K562 (cell line): ENCODE measurements around the gene BRDT.

Experiments used
- CTCF ChIP-seq, 3 experiments: IDR thresholded peaks in 2 of 3; conservative IDR thresholded peaks in 1 of 3; 2 replicates each; pipeline ENCODE4 v1.5.1; 2011 to 2012; ENCODE audit warnings: low read length in 3 of 3, mild to moderate bottlenecking in 3 of 3, control low read depth in 2 of 3, improper control_type of control experiment in 1 of 3, inconsistent platforms in 1 of 3, low read depth in 1 of 3, mixed read lengths in 1 of 3, moderate library complexity in 1 of 3; ENCODE audit not compliant: insufficient read depth in 2 of 3
- DPF2 ChIP-seq: fragments of 450-650 bp; IDR thresholded peaks from 2 replicates; pipeline ENCODE4 v1.6.1; 2016
- FUS ChIP-seq: fragments of 200-400 bp; formaldehyde crosslinking; optimal IDR thresholded peaks from 2 replicates; pipeline ENCODE3; 2017; ENCODE audit warnings: low read depth, low read length
- SFPQ ChIP-seq: fragments of 200-400 bp; formaldehyde crosslinking; IDR thresholded peaks from 2 replicates; pipeline ENCODE4 v1.6.1; 2017; ENCODE audit warnings: mild to moderate bottlenecking, low read depth, low read length, moderate library complexity
- SMAD4 ChIP-seq: fragments of 250-450 bp; sonication (Bioruptor Pico); conservative IDR thresholded peaks from 2 replicates; pipeline ENCODE4 v1.8.0; 2021; ENCODE audit warnings: inconsistent platforms, mild to moderate bottlenecking, moderate library complexity
- SMC3 ChIP-seq: conservative IDR thresholded peaks from 2 replicates; pipeline ENCODE4 v1.6.1; 2011; ENCODE audit warnings: low read depth, low read length, improper control_type of control experiment; ENCODE audit not compliant: insufficient read depth
- ZBTB7A ChIP-seq: IDR thresholded peaks from 2 replicates; pipeline ENCODE4 v1.6.1; 2011; ENCODE audit warnings: low read depth, mild to moderate bottlenecking, low read length, moderate library complexity, borderline replicate concordance; ENCODE audit not compliant: control insufficient read depth
- TF ChIP-seq, protein P1 (sequence below): sonication (generic); formaldehyde crosslinking; IDR thresholded peaks from 2 replicates; pipeline ENCODE4 v1.8.1; 2022; ENCODE audit warnings: missing genetic modification reagents
- TF ChIP-seq, protein P2 (sequence below): sonication (generic); formaldehyde crosslinking; IDR thresholded peaks from 2 replicates; pipeline ENCODE4 v1.8.1; 2023; ENCODE audit warnings: mild to moderate bottlenecking, missing genetic modification reagents
- TF ChIP-seq, protein P3 (sequence below): sonication (generic); formaldehyde crosslinking; IDR thresholded peaks from 2 replicates; pipeline ENCODE4 v1.5.0; 2020; ENCODE audit warnings: missing genetic modification reagents

GRCh38 chr1:92037400-92037799 lies 88.2 kb downstream of the BRDT start:
- TF ChIP-seq SMC3 = no peak
- TF ChIP-seq CTCF (IDR thresholded peaks at IDR 0.05 in 2 of 3, conservative IDR thresholded peaks at IDR 0.05 in 1 of 3; ENCODE audit: insufficient read depth in 2 of 3, low read depth in 1 of 3, low read length in 3 of 3) = no peak
- no peak for TF ChIP-seq FUS
- TF ChIP-seq DPF2 = no peak
- TF ChIP-seq, protein P1, sequence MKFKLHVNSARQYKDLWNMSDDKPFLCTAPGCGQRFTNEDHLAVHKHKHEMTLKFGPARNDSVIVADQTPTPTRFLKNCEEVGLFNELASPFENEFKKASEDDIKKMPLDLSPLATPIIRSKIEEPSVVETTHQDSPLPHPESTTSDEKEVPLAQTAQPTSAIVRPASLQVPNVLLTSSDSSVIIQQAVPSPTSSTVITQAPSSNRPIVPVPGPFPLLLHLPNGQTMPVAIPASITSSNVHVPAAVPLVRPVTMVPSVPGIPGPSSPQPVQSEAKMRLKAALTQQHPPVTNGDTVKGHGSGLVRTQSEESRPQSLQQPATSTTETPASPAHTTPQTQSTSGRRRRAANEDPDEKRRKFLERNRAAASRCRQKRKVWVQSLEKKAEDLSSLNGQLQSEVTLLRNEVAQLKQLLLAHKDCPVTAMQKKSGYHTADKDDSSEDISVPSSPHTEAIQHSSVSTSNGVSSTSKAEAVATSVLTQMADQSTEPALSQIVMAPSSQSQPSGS = no peak
- no peak for TF ChIP-seq ZBTB7A
- TF ChIP-seq, protein P2, sequence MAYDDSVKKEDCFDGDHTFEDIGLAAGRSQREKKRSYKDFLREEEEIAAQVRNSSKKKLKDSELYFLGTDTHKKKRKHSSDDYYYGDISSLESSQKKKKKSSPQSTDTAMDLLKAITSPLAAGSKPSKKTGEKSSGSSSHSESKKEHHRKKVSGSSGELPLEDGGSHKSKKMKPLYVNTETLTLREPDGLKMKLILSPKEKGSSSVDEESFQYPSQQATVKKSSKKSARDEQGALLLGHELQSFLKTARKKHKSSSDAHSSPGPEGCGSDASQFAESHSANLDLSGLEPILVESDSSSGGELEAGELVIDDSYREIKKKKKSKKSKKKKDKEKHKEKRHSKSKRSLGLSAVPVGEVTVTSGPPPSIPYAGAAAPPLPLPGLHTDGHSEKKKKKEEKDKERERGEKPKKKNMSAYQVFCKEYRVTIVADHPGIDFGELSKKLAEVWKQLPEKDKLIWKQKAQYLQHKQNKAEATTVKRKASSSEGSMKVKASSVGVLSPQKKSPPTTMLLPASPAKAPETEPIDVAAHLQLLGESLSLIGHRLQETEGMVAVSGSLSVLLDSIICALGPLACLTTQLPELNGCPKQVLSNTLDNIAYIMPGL (CRISPR knock-in tag) = no peak
- no peak for TF ChIP-seq SFPQ
- TF ChIP-seq SMAD4 (CRISPR knock-in tag) = no peak
- TF ChIP-seq, protein P3, sequence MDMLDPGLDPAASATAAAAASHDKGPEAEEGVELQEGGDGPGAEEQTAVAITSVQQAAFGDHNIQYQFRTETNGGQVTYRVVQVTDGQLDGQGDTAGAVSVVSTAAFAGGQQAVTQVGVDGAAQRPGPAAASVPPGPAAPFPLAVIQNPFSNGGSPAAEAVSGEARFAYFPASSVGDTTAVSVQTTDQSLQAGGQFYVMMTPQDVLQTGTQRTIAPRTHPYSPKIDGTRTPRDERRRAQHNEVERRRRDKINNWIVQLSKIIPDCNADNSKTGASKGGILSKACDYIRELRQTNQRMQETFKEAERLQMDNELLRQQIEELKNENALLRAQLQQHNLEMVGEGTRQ (CRISPR knock-in tag) = no peak
